HG02884 (cell line): Measurements from ENCODE around the gene SMARCC2.
"Not testable (repeated sequence)": the region's sequence is repeated elsewhere in the genome, so short reads cannot be mapped to it uniquely, and the experiment has no call there.

Experiments
- ATAC-seq: cut with Tn5 transposase; IDR thresholded peaks from one replicate; pipeline ENCODE4 v1.9.1; 2021; ENCODE audit warnings: mild to moderate bottlenecking, moderate library complexity; ENCODE audit not compliant: unreplicated experiment

SMARCC2 gene

DNA sequence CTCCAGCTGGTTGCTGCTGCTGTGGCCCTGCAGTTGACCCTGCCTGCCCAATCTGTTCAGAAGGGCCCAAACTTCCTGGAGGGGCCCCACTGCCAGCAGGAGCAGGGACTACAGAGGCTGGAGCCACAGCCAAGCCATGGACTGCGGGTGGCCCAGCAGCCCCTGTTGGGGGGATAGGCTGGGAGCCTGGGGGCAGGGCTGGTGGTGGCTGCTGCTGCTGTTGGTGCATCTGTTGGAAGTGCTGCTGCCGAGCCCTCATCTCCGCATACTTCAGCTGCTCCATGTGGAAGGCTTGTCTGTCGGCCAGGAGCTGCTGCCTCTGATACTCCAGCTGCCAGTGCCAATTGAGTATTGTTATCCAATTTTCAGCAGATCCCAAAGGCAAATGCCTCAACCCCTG is 23.9 kb downstream of the SMARCC2 start:
- no peak for ATAC-seq

DNA sequence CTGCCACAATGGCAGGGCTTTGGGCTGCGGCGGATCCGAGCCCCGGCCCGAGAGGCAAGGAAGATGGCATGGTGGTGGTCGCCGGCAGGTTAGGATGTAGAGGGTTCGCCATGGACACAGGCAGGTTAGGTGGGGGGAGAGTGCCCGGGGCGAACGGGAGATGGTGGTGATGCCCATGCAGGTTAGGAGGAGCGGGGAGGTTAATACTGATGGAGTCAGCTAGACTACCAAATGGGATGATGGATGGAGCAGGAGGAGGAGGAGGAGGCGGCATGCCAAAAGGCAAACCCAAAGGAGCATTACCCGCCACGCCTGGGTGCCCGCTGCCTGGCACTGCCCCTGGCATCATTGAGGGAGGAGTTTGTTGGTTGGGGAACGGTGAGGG is 24.9 kb downstream of the SMARCC2 start:
- ATAC-seq: no peak

DNA sequence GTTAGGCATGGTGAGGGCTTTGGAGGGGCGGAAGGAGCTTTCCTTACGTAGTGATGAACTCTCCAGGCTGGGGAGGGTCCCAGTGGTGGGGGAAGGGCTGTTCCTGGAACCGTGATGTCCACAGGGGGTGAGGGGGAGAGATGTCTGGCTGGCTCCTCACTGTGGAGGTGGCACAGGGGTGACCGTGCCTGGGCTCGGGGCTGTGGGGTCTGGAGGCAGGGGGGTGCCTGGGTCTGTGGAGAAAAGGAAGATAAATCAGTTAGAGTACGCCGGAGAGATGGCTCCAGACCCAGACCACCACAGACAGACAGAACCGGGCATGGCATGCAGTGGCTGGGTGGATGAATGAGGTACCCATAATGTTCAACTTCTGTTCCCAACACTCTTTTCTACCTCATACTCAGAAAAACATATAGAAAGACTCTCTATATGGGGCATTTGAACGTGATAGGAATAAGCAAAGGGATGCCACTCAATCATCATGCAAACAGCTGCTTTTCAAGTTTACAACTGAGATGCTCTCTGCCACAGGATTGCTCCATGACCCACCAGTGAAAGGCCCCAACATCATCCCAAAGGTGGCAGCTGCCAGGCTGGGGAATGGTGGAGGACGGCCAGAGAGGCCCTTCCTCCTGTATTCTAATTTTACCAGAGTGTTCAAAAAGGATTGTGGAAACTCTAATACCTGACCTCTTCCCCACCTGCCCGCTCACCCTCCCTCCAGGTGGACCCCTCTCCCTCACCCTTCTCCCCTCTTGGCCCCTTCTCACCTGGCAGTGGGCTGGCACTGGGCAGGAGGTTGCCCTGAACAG is 25.5 kb downstream of the SMARCC2 start:
- ATAC-seq: no peak

- ATAC-seq: no peak
Measured at GRCh38 chr12:56162468-56163290, 26.6 kb downstream of the SMARCC2 start.

- ATAC-seq: no peak
Measured at GRCh38 chr12:56161690-56162351, 27.5 kb downstream of the SMARCC2 start.

- no peak for ATAC-seq
Measured at GRCh38 chr12:56160894-56161689, 28.2 kb downstream of the SMARCC2 start.

DNA sequence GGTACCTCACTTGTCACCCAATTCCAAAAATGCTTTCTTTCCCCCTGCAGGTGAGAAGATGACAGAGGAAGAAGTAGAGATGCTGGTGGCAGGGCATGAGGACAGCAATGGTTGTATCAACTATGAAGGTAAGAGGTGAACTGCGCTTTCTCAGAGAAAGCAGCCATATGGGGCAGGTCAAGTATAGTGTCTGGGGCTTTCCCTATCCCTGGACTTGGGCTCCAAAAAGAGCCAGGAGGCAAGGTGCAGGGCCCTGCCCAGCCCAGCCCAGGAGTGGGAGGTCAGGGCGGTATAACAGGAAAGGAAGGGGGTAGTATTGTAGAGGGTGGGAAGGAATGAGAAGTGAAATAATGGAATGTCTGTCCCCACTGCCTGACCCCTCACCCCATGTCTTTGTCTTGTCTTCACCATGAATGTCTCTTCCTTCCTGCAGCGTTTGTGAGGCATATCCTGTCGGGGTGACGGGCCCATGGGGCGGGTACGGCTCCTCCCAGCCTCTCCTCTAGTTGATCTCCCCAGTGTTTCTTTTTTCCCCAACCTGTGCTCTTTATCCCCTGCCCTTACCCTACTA is 29.0 kb downstream of the SMARCC2 start:
- no peak for ATAC-seq

GRCh38 chr12:56159482-56160192 is 29.6 kb downstream of the SMARCC2 start:
- ATAC-seq: no peak

GRCh38 chr12:56158926-56159461 is 30.3 kb downstream of the SMARCC2 start:
- ATAC-seq: no peak

DNA sequence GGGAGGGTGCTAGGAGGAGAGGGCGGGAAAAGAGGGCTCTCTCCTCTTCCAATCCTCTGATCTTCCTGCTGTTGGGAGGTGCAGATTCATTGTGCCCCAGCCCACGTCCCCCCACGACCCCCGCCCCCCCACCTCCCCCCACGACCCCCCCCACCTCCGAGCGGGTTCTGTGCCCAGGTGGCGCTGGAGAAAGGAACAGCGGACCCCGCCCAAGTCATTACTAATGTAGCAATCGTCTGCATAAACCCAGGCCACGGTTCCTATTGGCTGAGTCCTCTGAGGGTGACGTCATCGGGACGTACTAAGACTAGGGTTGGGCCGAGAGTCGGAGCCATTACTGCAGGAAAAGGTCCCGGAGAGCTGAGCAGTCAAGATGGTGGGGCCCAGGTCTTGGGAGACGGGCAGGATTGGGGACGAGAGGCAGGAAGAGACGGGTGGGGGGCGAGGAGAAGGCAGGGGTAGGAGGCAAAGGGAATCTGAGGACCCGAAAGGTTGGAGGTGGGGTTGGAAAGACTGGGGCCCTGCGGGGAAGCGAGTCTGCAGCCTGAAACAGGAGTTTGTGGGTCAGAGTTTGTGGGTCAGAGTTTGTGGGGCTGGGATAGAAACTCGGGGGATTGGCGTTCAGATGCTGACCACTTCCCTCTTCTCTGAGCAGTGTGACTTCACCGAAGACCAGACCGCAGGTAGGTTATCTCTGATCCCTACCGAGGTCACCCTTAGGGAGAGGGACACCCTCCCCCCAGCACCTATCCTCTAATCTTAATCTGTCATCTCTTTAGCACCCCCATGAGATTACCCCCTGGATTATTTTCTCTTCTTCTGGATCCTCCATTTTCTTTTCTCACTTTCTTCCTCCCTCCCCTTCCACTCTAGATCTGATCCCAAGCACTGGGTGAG is 31.0 kb downstream of the SMARCC2 start, which contains the start of gene MYL6:
MYL6 (plus strand) TSS at position 331 of the 897 bp plus-strand sequence; CDS start at position 374, 43 bp downstream.
- ATAC-seq: peak; percentile 86

DNA sequence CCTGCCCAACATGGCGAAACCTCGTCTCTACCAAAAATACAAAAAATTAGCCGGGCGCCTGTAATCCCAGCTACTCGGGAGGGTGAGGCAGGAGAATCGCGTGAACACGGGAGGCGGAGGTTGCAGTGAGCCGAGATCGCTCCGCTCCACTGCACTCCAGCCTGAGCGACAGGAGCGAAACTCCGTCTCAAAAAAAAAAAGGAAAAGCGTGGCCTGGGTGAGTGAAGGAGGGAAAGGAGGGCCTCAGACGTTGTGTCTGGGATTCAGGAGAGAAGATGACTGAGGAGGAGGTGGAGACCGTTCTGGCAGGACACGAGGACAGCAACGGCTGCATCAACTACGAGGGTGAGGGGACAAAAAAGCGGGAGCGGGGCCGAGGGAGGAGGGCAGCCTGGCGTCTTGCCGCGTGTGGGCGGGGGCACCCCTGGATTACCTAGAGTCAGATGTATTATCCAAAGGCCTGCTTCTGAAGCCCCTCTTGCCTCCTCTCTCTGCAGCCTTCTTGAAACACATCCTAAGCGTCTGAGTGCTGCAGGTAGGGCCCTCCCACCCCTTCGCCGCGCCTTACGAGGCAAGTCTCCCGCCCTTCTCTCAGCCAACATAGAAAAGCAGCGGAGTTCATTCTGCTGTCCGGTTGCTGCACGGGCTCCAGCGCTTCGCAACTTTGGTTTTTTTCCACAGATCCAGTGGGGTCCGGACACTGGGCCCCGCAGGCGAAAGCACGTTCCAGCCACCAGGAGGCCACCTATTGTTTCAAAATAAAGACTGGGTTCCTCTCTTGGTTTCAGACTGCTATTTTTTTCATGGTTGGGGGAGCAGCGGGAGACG is 31.9 kb downstream of the SMARCC2 start:
- peak; percentile 21 for ATAC-seq

- ATAC-seq: not testable (repeated sequence)
Measured at GRCh38 chr12:56156464-56157200, 32.7 kb downstream of the SMARCC2 start.

DNA sequence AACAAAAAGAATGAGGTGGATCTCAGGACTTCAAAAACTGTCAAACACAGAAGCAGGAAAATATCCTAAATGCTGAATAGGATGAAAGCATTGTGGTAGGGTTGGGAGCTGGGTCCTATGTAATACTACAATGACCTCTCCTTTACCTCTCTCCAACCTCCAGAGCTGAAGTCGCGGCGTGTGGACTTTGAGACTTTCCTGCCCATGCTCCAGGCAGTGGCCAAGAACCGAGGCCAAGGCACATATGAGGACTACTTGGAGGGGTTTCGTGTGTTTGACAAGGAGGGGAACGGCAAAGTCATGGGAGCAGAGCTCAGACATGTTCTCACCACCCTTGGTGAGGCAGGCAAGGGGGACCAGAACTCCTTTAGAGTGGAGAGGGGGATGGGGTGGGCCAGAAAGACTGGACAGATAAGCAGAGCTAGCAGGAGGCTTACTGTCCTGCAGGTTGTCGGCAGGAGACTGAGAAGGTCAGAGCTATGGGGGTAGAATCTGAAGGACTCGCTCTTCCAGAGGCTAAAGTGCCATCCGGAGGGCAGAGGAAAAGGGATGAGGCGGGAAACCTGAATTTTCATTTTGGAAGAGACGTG is 33.9 kb downstream of the SMARCC2 start:
- ATAC-seq: no peak

DNA sequence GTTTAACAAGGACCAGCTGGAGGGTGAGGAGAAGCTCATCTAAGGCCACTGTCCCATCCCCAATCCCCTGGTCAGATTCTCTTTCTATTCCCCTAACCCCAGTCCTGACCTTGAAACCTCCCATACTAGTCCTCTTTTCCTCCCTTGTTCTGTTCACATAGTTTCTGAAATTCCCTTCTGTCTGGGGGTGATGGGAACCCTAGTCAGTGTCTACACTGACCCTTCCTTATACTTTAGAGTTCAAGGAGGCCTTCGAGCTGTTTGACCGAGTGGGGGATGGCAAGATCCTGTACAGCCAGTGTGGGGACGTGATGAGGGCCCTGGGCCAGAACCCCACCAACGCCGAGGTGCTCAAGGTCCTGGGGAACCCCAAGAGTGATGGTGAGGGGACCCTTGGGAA is 34.5 kb downstream of the SMARCC2 start:
- no peak for ATAC-seq

GRCh38 chr12:56154246-56154771 is 35.0 kb downstream of the SMARCC2 start:
- no peak for ATAC-seq

- ATAC-seq: no peak
Measured at GRCh38 chr12:56153678-56154065, 35.6 kb downstream of the SMARCC2 start.
